Skeletal muscle tissue (tissue), 4 donors: ENCODE data around the gene SCYL2. TPM values are rescaled to one million over a fixed set of nuclear protein-coding genes. Genes with fewer than 3 reads are reported as not detected.
"Not testable (repeated sequence)": the region's sequence is repeated elsewhere in the genome, so short reads cannot be mapped to it uniquely, and the experiment has no call there.

Experiments used
- H3K27ac ChIP-seq: one replicate; pipeline ENCODE4 v1.7.0; 2013; ENCODE audit warnings: mild to moderate bottlenecking, low read depth, low read length, inconsistent platforms
- H3K27me3 ChIP-seq, 3 donors: one replicate each; pipeline ENCODE4 v1.7.0; 2013; ENCODE audit warnings: low read length in 3 of 3; ENCODE audit not compliant: control insufficient read depth in 3 of 3, insufficient read depth in 3 of 3
- H3K36me3 ChIP-seq, 3 donors: one replicate each; pipeline ENCODE4 v1.7.0; 2013; ENCODE audit warnings: low read length in 3 of 3; ENCODE audit not compliant: control insufficient read depth in 3 of 3, insufficient read depth in 3 of 3
- H3K4me1 ChIP-seq, 3 donors: one replicate each; pipeline ENCODE4 v1.7.0; 2013; ENCODE audit warnings: low read length in 3 of 3, mild to moderate bottlenecking in 3 of 3; ENCODE audit not compliant: control insufficient read depth in 3 of 3, insufficient read depth in 3 of 3
- H3K4me3 ChIP-seq, 3 donors: one replicate each; pipeline ENCODE4 v1.7.0; 2013; ENCODE audit warnings: low read length in 3 of 3
- H3K9ac ChIP-seq, 3 donors: one replicate each; pipeline ENCODE4 v1.7.0; 2013; ENCODE audit warnings: low read length in 3 of 3, mild to moderate bottlenecking in 3 of 3, moderate library complexity in 2 of 3, low read depth in 1 of 3
- H3K9me3 ChIP-seq, 3 donors: one replicate each; pipeline ENCODE4 v1.7.0; 2013; ENCODE audit warnings: low read length in 3 of 3; ENCODE audit not compliant: control insufficient read depth in 3 of 3
- total RNA-seq: library from RNA; depleted of rRNA; stranded (reverse); fragments of >200 nt; gene quantifications from one replicate; pipeline ENCODE4 v1.2.3, GENCODE V29; 2014
- donor health status: Osteomylitis.

SCYL2 gene
- total RNA-seq, 1 donor from 2014 or later: 43.3 TPM

GRCh38 chr12:100258127-100258526, 8.8 kb upstream of the SCYL2 start:
- Histone ChIP-seq H3K9ac (no peak overlapping the region), H3K4me1 (no peaks in the 10 kb centered on the region), H3K27me3 (no peaks in the 10 kb centered on the region), H3K27ac (no peak overlapping the region), H3K9me3 (no peaks in the 10 kb centered on the region), H3K4me3 (no peak overlapping the region), H3K36me3 (no peaks in the 10 kb centered on the region)

- H3K4me1 ChIP-seq: peaks cover 0 to 7% (median 3%) of the 10 kb centered on the region in 3 donors
- H3K9me3 ChIP-seq: no peaks in the 10 kb centered on the region
- H3K27me3 ChIP-seq: no peaks in the 10 kb centered on the region
- H3K36me3 ChIP-seq: no peaks in the 10 kb centered on the region
- H3K27ac ChIP-seq: no peak overlapping the region
- no peak overlapping the region for H3K4me3 ChIP-seq
- H3K9ac ChIP-seq: no peak overlapping the region
Observed at GRCh38 chr12:100263131-100263530, 3.8 kb upstream of the SCYL2 start.

GRCh38 chr12:100265107-100265506, 1.9 kb upstream of the SCYL2 start:
- H3K4me3 ChIP-seq, H3K27ac ChIP-seq, H3K27me3 ChIP-seq, H3K9me3 ChIP-seq, H3K36me3 ChIP-seq, H3K9ac ChIP-seq: not testable (repeated sequence)
- H3K4me1 ChIP-seq: peaks cover 15 to 17% (median 15%) of the 10 kb centered on the region in 3 donors

- Histone ChIP-seq H3K4me3 (peak overlapping the region; percentile 69 to 93 (median 87)), H3K9ac (peak overlapping the region in 2 of 3 donors; percentile 92 to 96), H3K4me1 (peaks cover 15 to 17% (median 15%) of the 10 kb centered on the region in 3 donors), H3K27ac (peak overlapping the region; percentile 95), H3K27me3 (no peaks in the 10 kb centered on the region), H3K36me3 (no peaks in the 10 kb centered on the region), H3K9me3 (no peaks in the 10 kb centered on the region)
Observed at GRCh38 chr12:100265732-100266584, 1.0 kb upstream of the SCYL2 start.

- no peaks in the 10 kb centered on the region for H3K36me3 ChIP-seq
- H3K27ac ChIP-seq: peak overlapping the region; percentile 95
- peaks cover 15 to 17% (median 15%) of the 10 kb centered on the region in 3 donors for H3K4me1 ChIP-seq
- H3K9me3 ChIP-seq: no peaks in the 10 kb centered on the region
- H3K9ac ChIP-seq: peak overlapping the region in 2 of 3 donors; percentile 92 to 96
- no peaks in the 10 kb centered on the region for H3K27me3 ChIP-seq
- H3K4me3 ChIP-seq: peak overlapping the region; percentile 69 to 93 (median 87)
Observed at GRCh38 chr12:100266585-100266834, 467 bp upstream of the SCYL2 start.

- peaks cover 15 to 17% (median 15%) of the 10 kb centered on the region in 3 donors for H3K4me1 ChIP-seq
- peak overlapping the region; percentile 95 for H3K27ac ChIP-seq
- H3K27me3 ChIP-seq: no peaks in the 10 kb centered on the region
- peak overlapping the region; percentile 92 to 97 (median 96) for H3K9ac ChIP-seq
- H3K9me3 ChIP-seq: no peaks in the 10 kb centered on the region
- H3K4me3 ChIP-seq: peak overlapping the region; percentile 69 to 93 (median 87)
- peaks cover 0 to 2% (median 0%) of the 10 kb centered on the region in 3 donors for H3K36me3 ChIP-seq
Observed at GRCh38 chr12:100267603-100268281, 765 bp downstream of the SCYL2 start.

- Histone ChIP-seq H3K4me3 (peak overlapping the region in 1 of 3 donors; percentile 69), H3K4me1 (peaks cover 15 to 17% (median 15%) of the 10 kb centered on the region in 3 donors), H3K27ac (no peak overlapping the region), H3K27me3 (no peaks in the 10 kb centered on the region), H3K36me3 (peaks cover 0 to 2% (median 0%) of the 10 kb centered on the region in 3 donors), H3K9me3 (no peaks in the 10 kb centered on the region), H3K9ac (peak overlapping the region in 2 of 3 donors; percentile 24 to 97)
Observed at GRCh38 chr12:100268835-100269564, 2.0 kb downstream of the SCYL2 start.

- no peaks in the 10 kb centered on the region for H3K9me3 ChIP-seq
- H3K9ac ChIP-seq: no peak overlapping the region
- H3K27ac ChIP-seq: no peak overlapping the region
- peaks cover 0 to 2% (median 0%) of the 10 kb centered on the region in 3 donors for H3K36me3 ChIP-seq
- H3K4me1 ChIP-seq: peaks cover 5 to 10% (median 9%) of the 10 kb centered on the region in 3 donors
- no peak overlapping the region for H3K4me3 ChIP-seq
- no peaks in the 10 kb centered on the region for H3K27me3 ChIP-seq
Observed at GRCh38 chr12:100273782-100274181, 6.8 kb downstream of the SCYL2 start.

- Histone ChIP-seq H3K9ac (no peak overlapping the region), H3K4me3 (no peak overlapping the region), H3K27me3 (no peaks in the 10 kb centered on the region), H3K9me3 (no peaks in the 10 kb centered on the region), H3K4me1 (peaks cover 0 to 5% (median 4%) of the 10 kb centered on the region in 3 donors), H3K36me3 (peaks cover 0 to 2% (median 0%) of the 10 kb centered on the region in 3 donors), H3K27ac (no peak overlapping the region)
Observed at GRCh38 chr12:100274291-100274690, 7.3 kb downstream of the SCYL2 start.
